Measurements from ENCODE around the gene ACSF3.

Gene ACSF3

DNA sequence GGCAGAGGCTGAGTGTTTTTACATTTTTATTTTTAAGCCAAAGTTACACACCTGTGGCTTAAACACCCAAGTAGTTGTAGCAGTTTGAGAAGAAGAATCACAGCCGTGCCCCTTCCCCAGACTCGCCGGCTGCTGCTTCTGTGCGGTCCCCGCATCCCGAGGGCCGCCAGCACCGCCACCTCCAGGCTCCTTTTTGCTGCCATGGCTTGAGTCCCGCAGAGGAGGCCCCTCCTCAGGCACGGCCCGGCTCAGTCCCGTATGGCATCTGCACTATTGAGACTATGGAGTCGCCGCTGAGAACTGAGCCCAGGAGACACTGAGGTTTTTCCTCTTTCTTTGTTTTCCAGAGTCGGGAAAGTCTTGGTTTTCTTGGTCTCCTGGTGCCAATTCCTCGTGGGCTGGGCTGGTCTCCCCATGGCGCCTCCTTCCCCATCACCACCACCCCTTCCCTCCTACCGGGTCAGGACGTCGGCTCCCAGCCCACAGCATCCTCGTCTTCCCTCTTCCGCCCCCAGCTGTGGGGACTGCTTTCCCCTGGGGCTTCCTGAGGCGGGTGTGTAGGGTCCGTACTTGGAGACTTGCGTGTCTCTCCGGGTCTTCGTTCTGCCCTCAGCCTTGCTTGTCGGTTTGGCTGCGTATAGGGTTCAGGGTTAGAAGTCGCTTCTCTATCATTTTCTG, 45.3 kb downstream of the ACSF3 start:
- TF ChIP-seq, protein P1, sequence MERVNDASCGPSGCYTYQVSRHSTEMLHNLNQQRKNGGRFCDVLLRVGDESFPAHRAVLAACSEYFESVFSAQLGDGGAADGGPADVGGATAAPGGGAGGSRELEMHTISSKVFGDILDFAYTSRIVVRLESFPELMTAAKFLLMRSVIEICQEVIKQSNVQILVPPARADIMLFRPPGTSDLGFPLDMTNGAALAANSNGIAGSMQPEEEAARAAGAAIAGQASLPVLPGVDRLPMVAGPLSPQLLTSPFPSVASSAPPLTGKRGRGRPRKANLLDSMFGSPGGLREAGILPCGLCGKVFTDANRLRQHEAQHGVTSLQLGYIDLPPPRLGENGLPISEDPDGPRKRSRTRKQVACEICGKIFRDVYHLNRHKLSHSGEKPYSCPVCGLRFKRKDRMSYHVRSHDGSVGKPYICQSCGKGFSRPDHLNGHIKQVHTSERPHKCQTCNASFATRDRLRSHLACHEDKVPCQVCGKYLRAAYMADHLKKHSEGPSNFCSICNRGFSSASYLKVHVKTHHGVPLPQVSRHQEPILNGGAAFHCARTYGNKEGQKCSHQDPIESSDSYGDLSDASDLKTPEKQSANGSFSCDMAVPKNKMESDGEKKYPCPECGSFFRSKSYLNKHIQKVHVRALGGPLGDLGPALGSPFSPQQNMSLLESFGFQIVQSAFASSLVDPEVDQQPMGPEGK (CRISPR knock-in tag; IDR thresholded peaks at IDR 0.05; ENCODE audit: borderline replicate concordance): no peak
- no peak for TF ChIP-seq GLIS3 (CRISPR knock-in tag; IDR thresholded peaks at IDR 0.05)
- no peak for TF ChIP-seq CREB5 (CRISPR knock-in tag; IDR thresholded peaks at IDR 0.05; ENCODE audit: low read depth)
- TF ChIP-seq TCF4 (CRISPR knock-in tag; IDR thresholded peaks at IDR 0.05; ENCODE audit: borderline replicate concordance): no peak
- TF ChIP-seq PPARA (CRISPR knock-in tag; IDR thresholded peaks at IDR 0.05; ENCODE audit: borderline replicate concordance): no peak
- no peak for TF ChIP-seq ZNF70 (CRISPR knock-in tag; IDR thresholded peaks at IDR 0.05)
- ATAC-seq: no peak

DNA sequence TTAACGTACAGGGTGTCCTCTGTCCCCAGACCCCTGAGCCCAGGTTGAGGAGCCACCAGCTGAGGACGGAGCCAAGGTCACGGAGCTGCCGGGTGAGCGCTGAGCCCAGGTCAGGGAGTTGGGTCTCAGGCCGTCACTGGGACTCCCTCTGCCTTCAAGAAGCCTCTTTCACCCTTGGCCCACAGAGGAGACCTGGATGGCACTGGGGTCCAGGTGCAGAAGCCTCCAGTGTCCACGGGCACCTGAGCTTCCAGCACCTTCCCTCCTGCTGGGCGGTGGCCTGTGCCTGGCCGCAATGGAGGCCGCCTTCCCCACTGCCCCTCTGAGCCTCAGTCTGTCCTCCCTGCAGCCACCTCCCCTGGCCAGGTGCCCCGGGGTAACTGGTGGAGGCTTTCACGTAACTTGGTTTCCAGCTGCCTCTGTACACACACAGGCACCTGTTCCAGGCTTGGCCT, 46.3 kb downstream of the ACSF3 start:
- ATAC-seq: no peak
- TF ChIP-seq ZNF8 (CRISPR knock-in tag; IDR thresholded peaks at IDR 0.05) (no peak), TSHZ2 (CRISPR knock-in tag; IDR thresholded peaks at IDR 0.05) (no peak), GLIS3 (CRISPR knock-in tag; IDR thresholded peaks at IDR 0.05) (no peak), ISL1 (CRISPR knock-in tag; IDR thresholded peaks at IDR 0.05) (no peak), BACH2 (CRISPR knock-in tag; IDR thresholded peaks at IDR 0.05; ENCODE audit: borderline replicate concordance) (no peak), ARNTL (CRISPR knock-in tag; IDR thresholded peaks at IDR 0.05; ENCODE audit: borderline replicate concordance, low read depth) (no peak), CSDC2 (CRISPR knock-in tag; IDR thresholded peaks at IDR 0.05) (no peak), TCF4 (CRISPR knock-in tag; IDR thresholded peaks at IDR 0.05; ENCODE audit: borderline replicate concordance) (no peak), ZNF70 (CRISPR knock-in tag; IDR thresholded peaks at IDR 0.05) (no peak), ZFP3 (CRISPR knock-in tag; IDR thresholded peaks at IDR 0.05) (no peak), TOX (CRISPR knock-in tag; IDR thresholded peaks at IDR 0.05; ENCODE audit: borderline replicate concordance) (no peak), CREB5 (CRISPR knock-in tag; IDR thresholded peaks at IDR 0.05; ENCODE audit: low read depth) (no peak), RARB (CRISPR knock-in tag; IDR thresholded peaks at IDR 0.05) (no peak), PPARA (CRISPR knock-in tag; IDR thresholded peaks at IDR 0.05; ENCODE audit: borderline replicate concordance) (no peak), ESRRG (CRISPR knock-in tag; IDR thresholded peaks at IDR 0.05) (no peak), ZFP30 (CRISPR knock-in tag; IDR thresholded peaks at IDR 0.05) (no peak)
- TF ChIP-seq, protein P1 (CRISPR knock-in tag; IDR thresholded peaks at IDR 0.05; ENCODE audit: borderline replicate concordance): no peak
- TF ChIP-seq, protein P2, sequence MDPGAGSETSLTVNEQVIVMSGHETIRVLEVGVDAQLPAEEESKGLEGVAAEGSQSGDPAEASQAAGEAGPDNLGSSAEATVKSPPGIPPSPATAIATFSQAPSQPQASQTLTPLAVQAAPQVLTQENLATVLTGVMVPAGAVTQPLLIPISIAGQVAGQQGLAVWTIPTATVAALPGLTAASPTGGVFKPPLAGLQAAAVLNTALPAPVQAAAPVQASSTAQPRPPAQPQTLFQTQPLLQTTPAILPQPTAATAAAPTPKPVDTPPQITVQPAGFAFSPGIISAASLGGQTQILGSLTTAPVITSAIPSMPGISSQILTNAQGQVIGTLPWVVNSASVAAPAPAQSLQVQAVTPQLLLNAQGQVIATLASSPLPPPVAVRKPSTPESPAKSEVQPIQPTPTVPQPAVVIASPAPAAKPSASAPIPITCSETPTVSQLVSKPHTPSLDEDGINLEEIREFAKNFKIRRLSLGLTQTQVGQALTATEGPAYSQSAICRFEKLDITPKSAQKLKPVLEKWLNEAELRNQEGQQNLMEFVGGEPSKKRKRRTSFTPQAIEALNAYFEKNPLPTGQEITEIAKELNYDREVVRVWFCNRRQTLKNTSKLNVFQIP (CRISPR knock-in tag; IDR thresholded peaks at IDR 0.05; ENCODE audit: borderline replicate concordance, low read depth): no peak
- TF ChIP-seq, protein P3, sequence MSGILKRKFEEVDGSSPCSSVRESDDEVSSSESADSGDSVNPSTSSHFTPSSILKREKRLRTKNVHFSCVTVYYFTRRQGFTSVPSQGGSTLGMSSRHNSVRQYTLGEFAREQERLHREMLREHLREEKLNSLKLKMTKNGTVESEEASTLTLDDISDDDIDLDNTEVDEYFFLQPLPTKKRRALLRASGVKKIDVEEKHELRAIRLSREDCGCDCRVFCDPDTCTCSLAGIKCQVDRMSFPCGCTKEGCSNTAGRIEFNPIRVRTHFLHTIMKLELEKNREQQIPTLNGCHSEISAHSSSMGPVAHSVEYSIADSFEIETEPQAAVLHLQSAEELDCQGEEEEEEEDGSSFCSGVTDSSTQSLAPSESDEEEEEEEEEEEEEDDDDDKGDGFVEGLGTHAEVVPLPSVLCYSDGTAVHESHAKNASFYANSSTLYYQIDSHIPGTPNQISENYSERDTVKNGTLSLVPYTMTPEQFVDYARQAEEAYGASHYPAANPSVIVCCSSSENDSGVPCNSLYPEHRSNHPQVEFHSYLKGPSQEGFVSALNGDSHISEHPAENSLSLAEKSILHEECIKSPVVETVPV (CRISPR knock-in tag; IDR thresholded peaks at IDR 0.05): no peak

All from SK-N-SH treated with all-trans-retinoic acid at 6 μM for 48 hours (cell line).